ENCODE measurements around the gene GAPDHS.

Gene GAPDHS

GRCh38 chr19:35582760-35583159, 49.5 kb downstream of the GAPDHS start:
- no peak for DNase-seq

- peak in 3 of 56 donors; percentile 2 to 26 (median 7) for DNase-seq
Observed at GRCh38 chr19:35585848-35586247, 52.6 kb downstream of the GAPDHS start, which contains the start of gene PMIS2. Gene PMIS2 (plus strand): TSS chr19:35586173. CDS start chr19:35586260, 87 bp downstream.

- DNase-seq: no peak
Observed at GRCh38 chr19:35587321-35587720, 54.1 kb downstream of the GAPDHS start.

- no peak for DNase-seq
Observed at GRCh38 chr19:35590875-35591274, 57.6 kb downstream of the GAPDHS start.

GRCh38 chr19:35592226-35592625, 59.0 kb downstream of the GAPDHS start:
- DNase-seq: peak in 1 of 56 donors; percentile 5

Data from amygdala (tissue), 56 donors.